ENCODE measurements around the gene LIN7B.

Gene LIN7B

GRCh38 chr19:49128545-49129237 lies 14.5 kb downstream of the LIN7B start:
- in situ Hi-C loops (cut with HindIII; ENCODE audit: low sequenced_read_pairs): no loop called here
- peak overlapping the region; percentile 36 for H3K4me3 ChIP-seq (ENCODE audit: low read depth, low read length)
- DNase-seq (ENCODE audit: low read depth, low spot score): no peak
- no peak for TF ChIP-seq CTCF (IDR thresholded peaks at IDR 0.05; ENCODE audit: low read depth, low read length)

- no peak for TF ChIP-seq CTCF (IDR thresholded peaks at IDR 0.05; ENCODE audit: low read depth, low read length)
- DNase-seq (ENCODE audit: low read depth, low spot score): no peak
- H3K4me3 ChIP-seq (ENCODE audit: low read depth, low read length): no peak overlapping the region
- in situ Hi-C loops (cut with HindIII; ENCODE audit: low sequenced_read_pairs): no loop called here
These were observed 15.0 kb downstream of the LIN7B start for GRCh38 chr19:49129238-49129583.

- no peak overlapping the region for H3K4me3 ChIP-seq (ENCODE audit: low read depth, low read length)
- DNase-seq (ENCODE audit: low read depth, low spot score): no peak
- TF ChIP-seq CTCF (IDR thresholded peaks at IDR 0.05; ENCODE audit: low read depth, low read length): no peak
- in situ Hi-C loops (cut with HindIII; ENCODE audit: low sequenced_read_pairs): no loop called here
These were observed 16.2 kb downstream of the LIN7B start for GRCh38 chr19:49130325-49130724.

GRCh38 chr19:49132974-49133609 lies 18.9 kb downstream of the LIN7B start:
- in situ Hi-C loops (cut with HindIII; ENCODE audit: low sequenced_read_pairs): no loop called here
- no peak for TF ChIP-seq CTCF (IDR thresholded peaks at IDR 0.05; ENCODE audit: low read depth, low read length)
- no peak for DNase-seq (ENCODE audit: low read depth, low spot score)
- peak overlapping the region; percentile 20 for H3K4me3 ChIP-seq (ENCODE audit: low read depth, low read length)

GRCh38 chr19:49133621-49134454 lies 19.7 kb downstream of the LIN7B start:
- H3K4me3 ChIP-seq (ENCODE audit: low read depth, low read length): peak overlapping the region; percentile 20
- peak; percentile 17 for TF ChIP-seq CTCF (IDR thresholded peaks at IDR 0.05; ENCODE audit: low read depth, low read length)
- in situ Hi-C loops (cut with HindIII; ENCODE audit: low sequenced_read_pairs): no loop called here
- peak; percentile 35 for DNase-seq (ENCODE audit: low read depth, low spot score)

GRCh38 chr19:49135686-49136085 lies 21.5 kb downstream of the LIN7B start:
- DNase-seq (ENCODE audit: low read depth, low spot score): no peak
- in situ Hi-C loops (cut with HindIII; ENCODE audit: low sequenced_read_pairs): no loop called here
- no peak overlapping the region for H3K4me3 ChIP-seq (ENCODE audit: low read depth, low read length)
- TF ChIP-seq CTCF (IDR thresholded peaks at IDR 0.05; ENCODE audit: low read depth, low read length): no peak

Data from astrocyte of the spinal cord (primary cell).